Esophagus muscularis mucosa (tissue), 3 donors: Measurements from ENCODE around the gene NDUFAF2.

Experiments
- CTCF ChIP-seq, 3 experiments: fragments of 200-600 bp in 2 of 3; fragments of 450-650 bp in 1 of 3; sonication (generic) in 2 of 3; IDR thresholded peaks; one replicate each; pipeline ENCODE4 v1.5.1; 2017 to 2019; ENCODE audit warnings: antibody characterized with exemption in 3 of 3, mild to moderate bottlenecking in 2 of 3, moderate library complexity in 1 of 3
- POLR2AphosphoS5 ChIP-seq, 2 donors: sonication (generic); formaldehyde crosslinking; IDR thresholded peaks; one replicate each; pipeline ENCODE4 v1.6.1; 2017; ENCODE audit warnings: antibody characterized with exemption in 2 of 2

DNA sequence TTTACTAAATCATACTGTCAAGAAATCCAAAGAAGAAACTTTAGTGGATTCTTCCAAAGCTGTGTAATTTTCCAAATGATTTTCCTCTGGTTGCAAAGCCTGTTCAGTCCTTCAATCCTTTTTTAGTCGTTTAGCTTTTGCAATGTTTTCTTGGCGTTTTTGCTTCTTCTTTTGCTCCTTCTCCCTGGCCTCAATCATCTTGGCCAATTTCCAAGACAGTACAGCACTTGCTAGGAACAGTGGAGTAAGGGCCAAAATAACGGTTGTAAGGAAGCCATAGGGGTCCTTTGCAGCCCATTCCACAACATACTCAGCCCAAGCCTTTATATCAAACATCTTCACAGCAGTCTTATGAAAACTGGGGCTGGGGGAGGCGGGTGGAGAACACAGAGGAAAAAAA, 214.8 kb downstream of the NDUFAF2 start:
- TF ChIP-seq POLR2AphosphoS5 (IDR thresholded peaks at IDR 0.05) (no peak), CTCF (IDR thresholded peaks at IDR 0.05) (no peak)
